Cardiac muscle cell (in vitro differentiated cells and primary cell): Measurements from ENCODE around the gene SLC39A2. TPM values are rescaled to one million over a fixed set of nuclear protein-coding genes. Genes with fewer than 3 reads are reported as not detected.

Source experiments
- DNase-seq, 2 donors: peaks; one replicate each; pipeline versions ENCODE4 v3.0.0 to v3.0.0-alpha.2; 2010 to 2017; ENCODE audit warnings: low read depth in 1 of 2, low spot score in 1 of 2
- H3K27ac ChIP-seq: fragments of 200-600 bp; sonication (generic); 2 replicates; pipeline ENCODE4 v1.5.1; 2016
- H3K27me3 ChIP-seq: fragments of 200-600 bp; sonication (generic); 2 replicates; pipeline ENCODE4 v1.6.0; 2016; ENCODE audit warnings: control low read depth
- H3K36me3 ChIP-seq: fragments of 200-600 bp; sonication (generic); 2 replicates; pipeline ENCODE4 v1.5.1; 2016; ENCODE audit warnings: control low read depth
- H3K4me1 ChIP-seq: fragments of 200-600 bp; sonication (generic); 2 replicates; pipeline ENCODE4 v1.8.1; 2017; ENCODE audit warnings: low read depth, mild to moderate bottlenecking, mixed run types
- H3K4me3 ChIP-seq: fragments of 200-600 bp; sonication (generic); 2 replicates; pipeline ENCODE4 v1.5.1; 2016; ENCODE audit warnings: mild to moderate bottlenecking
- H3K9me3 ChIP-seq: fragments of 200-600 bp; sonication (generic); 2 replicates; pipeline ENCODE4 v1.5.1; 2017; ENCODE audit warnings: low read depth, mild to moderate bottlenecking, control low read depth
- polyA plus RNA-seq: library from polyadenylated mRNA; unstranded; fragments of >200 nt; fragmentation: Nextera tagmentation; extraction: Ambion mirVana; gene quantifications from 2 replicates; pipeline ENCODE4 v1.2.1, GENCODE V29; 2016
- total RNA-seq: library from RNA; depleted of rRNA; stranded (reverse); fragments of >200 nt; gene quantifications from 2 replicates; pipeline ENCODE4 v1.2.3, GENCODE V29; 2016
- TF ChIP-seq, protein P1 (sequence below): IDR thresholded peaks from 2 replicates; pipeline ENCODE4 v1.5.1; 2012; ENCODE audit warnings: low read depth, mild to moderate bottlenecking, low read length

SLC39A2 gene
- total and polyA plus RNA-seq, 2 experiments from 2014 or later, result not detected

DNA sequence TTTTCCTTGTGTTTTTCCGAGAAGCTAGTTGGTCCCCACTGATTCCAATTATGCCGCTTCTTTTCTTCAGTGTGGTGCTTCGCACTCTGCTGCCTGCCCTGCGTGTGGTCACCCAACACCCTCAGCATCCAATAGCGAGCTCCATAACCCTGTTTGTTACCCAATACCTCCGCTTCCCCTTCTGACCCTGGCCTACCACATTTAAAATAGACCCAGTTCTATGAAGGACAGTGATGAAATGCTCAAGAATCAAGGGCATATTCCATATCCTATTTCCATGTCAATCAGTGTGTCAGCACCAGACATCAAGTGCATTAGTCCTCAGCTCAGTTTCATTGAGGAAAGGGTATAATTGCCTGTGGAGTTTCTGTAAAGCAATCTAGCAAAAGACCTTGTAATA lies 16.2 kb downstream of the SLC39A2 start:
- Histone ChIP-seq H3K27me3 (no peaks in the 10 kb centered on the region), H3K9me3 (no peaks in the 10 kb centered on the region), H3K27ac (peak overlapping the region; percentile 57), H3K4me3 (no peak overlapping the region), H3K36me3 (peaks cover 16% of the 10 kb centered on the region), H3K4me1 (peaks cover 12% of the 10 kb centered on the region)
- DNase-seq, result no peak
- TF ChIP-seq, protein P1, sequence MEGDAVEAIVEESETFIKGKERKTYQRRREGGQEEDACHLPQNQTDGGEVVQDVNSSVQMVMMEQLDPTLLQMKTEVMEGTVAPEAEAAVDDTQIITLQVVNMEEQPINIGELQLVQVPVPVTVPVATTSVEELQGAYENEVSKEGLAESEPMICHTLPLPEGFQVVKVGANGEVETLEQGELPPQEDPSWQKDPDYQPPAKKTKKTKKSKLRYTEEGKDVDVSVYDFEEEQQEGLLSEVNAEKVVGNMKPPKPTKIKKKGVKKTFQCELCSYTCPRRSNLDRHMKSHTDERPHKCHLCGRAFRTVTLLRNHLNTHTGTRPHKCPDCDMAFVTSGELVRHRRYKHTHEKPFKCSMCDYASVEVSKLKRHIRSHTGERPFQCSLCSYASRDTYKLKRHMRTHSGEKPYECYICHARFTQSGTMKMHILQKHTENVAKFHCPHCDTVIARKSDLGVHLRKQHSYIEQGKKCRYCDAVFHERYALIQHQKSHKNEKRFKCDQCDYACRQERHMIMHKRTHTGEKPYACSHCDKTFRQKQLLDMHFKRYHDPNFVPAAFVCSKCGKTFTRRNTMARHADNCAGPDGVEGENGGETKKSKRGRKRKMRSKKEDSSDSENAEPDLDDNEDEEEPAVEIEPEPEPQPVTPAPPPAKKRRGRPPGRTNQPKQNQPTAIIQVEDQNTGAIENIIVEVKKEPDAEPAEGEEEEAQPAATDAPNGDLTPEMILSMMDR, result no peak

DNA sequence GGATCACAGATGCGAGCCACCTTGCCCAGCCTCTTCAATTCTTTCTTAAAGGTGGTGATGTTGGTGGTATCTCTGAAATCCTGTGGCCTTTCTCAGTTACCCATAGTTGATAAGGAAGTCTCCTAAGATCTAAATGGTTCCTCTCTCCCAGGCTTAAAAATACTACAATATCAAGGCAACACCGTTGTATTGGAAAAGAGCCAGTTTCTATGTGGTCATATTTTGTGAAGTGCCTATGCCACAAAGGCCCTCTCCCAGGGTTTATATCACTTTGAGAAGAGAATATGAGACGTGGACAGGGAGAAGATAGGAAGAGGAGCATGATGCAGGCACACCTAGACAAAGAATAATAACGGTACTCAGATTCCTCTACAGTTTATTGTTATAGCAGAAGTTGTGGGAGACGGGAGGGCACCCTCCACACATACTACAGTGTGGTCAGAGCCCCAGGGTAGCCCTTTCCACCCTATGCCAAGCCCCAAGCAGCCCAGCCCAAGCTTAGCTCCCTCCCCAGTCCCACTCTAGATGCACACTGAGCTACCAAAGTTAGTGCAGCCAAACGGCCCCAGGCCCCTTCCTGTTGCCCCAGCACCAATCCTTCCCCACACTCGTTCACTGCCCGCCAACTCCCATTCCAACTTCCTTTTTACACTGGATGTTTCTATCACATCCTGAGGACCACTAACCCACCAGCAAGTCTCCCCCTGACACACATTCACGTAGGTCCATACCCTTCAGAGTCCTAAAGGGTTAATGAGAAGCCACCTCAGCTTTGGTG lies 17.5 kb downstream of the SLC39A2 start:
- H3K4me1 ChIP-seq, result peaks cover 12% of the 10 kb centered on the region
- no peaks in the 10 kb centered on the region for H3K27me3 ChIP-seq
- no peaks in the 10 kb centered on the region for H3K9me3 ChIP-seq
- DNase-seq, result no peak
- TF ChIP-seq, protein P1, result no peak
- H3K27ac ChIP-seq, result no peak overlapping the region
- peaks cover 26% of the 10 kb centered on the region for H3K36me3 ChIP-seq
- no peak overlapping the region for H3K4me3 ChIP-seq

DNA sequence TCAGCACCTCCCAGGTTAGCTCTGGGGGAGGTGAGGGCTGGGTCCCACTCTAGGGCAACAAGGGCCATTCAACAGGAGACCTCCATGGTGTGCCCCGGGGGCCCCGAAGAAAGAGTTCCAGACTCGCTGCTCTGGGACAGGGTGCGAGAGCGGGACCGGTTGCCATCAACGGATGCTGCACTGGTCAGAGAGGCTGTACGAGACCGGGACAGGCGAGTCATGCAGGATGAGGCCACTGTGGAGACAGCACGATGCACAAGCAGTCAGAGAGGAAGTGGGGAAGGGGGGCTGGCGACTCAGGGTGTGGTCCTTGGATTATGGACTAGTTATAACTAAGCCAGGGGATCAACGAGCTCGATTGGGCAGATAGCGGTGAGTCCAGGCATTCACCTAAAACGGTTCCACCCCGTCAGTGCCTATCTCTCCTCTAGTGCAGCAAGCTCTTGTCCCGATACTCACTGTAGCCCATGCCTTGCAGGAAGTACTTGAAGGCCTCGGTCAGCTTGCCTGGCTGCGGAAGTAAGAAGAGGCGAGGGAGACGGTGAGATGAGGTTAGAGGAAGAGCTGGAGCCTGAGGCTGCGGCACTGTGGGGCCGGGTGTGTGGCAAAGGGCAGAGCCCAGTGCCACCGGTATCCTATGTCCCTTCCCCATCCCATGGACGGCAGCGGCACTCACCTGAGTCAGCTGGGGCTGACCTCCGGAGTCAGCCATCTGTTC lies 18.6 kb downstream of the SLC39A2 start:
- TF ChIP-seq, protein P1, result no peak
- H3K4me1 ChIP-seq, result peaks cover 11% of the 10 kb centered on the region
- H3K36me3 ChIP-seq, result peaks cover 26% of the 10 kb centered on the region
- peak overlapping the region; percentile 48 for H3K27ac ChIP-seq
- no peaks in the 10 kb centered on the region for H3K9me3 ChIP-seq
- H3K27me3 ChIP-seq, result no peaks in the 10 kb centered on the region
- DNase-seq, result no peak
- H3K4me3 ChIP-seq, result no peak overlapping the region

DNA sequence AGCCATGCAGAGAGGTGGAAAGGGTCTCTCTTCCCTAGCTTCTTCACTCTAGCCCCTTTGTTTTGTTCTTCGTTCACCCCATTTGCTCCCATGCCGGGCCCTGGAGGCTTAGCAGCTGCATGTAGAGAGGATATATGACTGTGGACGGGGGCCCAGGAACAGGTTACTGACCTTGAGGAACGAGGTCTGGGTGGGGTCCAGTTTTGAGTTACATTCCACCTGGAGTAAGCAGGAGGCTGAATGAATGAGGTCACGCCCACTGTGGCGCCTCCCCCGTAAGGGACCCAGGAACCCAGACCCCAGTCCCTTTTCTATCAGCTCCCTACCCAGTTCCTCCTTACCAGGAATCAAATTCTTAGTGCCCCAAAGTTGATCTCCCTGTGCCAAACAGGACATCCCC lies 19.2 kb downstream of the SLC39A2 start:
- no peaks in the 10 kb centered on the region for H3K9me3 ChIP-seq
- DNase-seq, result no peak
- TF ChIP-seq, protein P1, result no peak
- peaks cover 12% of the 10 kb centered on the region for H3K4me1 ChIP-seq
- peaks cover 26% of the 10 kb centered on the region for H3K36me3 ChIP-seq
- H3K4me3 ChIP-seq, result no peak overlapping the region
- peak overlapping the region; percentile 48 for H3K27ac ChIP-seq
- no peaks in the 10 kb centered on the region for H3K27me3 ChIP-seq

DNA sequence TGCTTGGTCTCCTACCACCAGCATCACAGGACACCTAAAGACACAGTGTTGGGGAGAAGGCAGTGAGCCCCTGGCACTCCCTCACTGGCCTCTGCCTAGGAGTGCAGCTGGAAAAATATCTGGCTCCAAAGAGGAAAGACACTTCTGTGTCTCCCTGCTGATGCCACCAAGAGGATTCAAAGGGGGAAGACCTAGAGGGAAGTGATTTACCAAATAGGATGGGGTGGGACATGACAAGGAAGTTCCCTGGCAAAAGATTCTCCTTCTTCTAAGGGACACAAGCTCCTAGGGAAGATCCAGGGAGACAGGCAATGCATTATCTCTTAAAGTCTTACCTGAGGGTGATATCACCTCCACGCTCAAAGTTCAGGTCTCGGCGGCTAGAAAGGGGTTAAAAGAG lies 19.7 kb downstream of the SLC39A2 start:
- no peak for DNase-seq
- Histone ChIP-seq H3K9me3 (no peaks in the 10 kb centered on the region), H3K4me1 (peaks cover 17% of the 10 kb centered on the region), H3K27ac (no peak overlapping the region), H3K4me3 (no peak overlapping the region), H3K36me3 (peaks cover 26% of the 10 kb centered on the region), H3K27me3 (no peaks in the 10 kb centered on the region)
- TF ChIP-seq, protein P1, result no peak
